NCI-H128 (cell line): Measurements from ENCODE around the gene GPANK1.
A peak's percentile ranks its signal among the peaks of the same experiment; 100 is the strongest.
"Not testable (repeated sequence)": the region's sequence is repeated elsewhere in the genome, so short reads cannot be mapped to it uniquely, and the experiment has no call there.

Experiments
- DNase-seq: peaks from one replicate; lab custom pipeline; 2025; ENCODE audit not compliant: unreplicated experiment; lab: John Stamatoyannopoulos, UW

The GPANK1 gene

DNA sequence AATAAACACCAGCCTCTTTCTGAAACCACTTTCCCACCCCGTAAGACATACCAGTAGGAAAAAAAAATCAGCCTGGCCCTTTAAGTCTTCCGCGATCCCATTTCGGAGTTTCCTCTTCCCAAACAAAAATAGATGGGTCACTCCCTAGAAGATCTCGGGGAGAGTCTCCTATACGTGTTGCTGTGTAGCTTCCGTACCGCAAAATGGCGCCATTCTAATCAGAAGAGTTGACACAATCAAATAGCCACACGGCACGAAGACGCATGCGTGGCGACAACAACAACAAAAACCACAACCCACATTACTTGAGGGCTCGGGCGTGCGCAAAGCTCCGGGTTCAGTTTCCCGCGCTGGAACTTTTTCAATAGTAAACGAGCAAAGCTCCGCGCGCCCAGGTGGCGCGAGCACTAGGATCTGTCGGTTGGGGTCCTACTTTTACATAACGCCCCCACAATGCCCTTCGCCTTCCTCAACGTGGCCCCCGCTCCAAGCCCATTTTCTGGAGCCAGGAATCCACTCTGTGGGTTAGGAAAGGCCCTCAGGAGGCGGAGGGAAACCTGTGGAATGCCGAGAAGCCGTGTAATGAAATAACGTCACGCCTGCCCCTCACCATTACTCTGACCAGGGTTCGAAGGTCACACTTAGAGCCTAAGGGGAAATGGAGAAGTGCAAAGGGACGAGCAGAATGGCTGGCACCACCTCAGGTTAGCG, at the start of gene GPANK1:
Gene GPANK1, minus strand, starts transcription at position 208 of the 711 bp plus-strand sequence. CDS start 519 bp downstream, outside the sequence.
- DNase-seq: peak; percentile 81

DNA sequence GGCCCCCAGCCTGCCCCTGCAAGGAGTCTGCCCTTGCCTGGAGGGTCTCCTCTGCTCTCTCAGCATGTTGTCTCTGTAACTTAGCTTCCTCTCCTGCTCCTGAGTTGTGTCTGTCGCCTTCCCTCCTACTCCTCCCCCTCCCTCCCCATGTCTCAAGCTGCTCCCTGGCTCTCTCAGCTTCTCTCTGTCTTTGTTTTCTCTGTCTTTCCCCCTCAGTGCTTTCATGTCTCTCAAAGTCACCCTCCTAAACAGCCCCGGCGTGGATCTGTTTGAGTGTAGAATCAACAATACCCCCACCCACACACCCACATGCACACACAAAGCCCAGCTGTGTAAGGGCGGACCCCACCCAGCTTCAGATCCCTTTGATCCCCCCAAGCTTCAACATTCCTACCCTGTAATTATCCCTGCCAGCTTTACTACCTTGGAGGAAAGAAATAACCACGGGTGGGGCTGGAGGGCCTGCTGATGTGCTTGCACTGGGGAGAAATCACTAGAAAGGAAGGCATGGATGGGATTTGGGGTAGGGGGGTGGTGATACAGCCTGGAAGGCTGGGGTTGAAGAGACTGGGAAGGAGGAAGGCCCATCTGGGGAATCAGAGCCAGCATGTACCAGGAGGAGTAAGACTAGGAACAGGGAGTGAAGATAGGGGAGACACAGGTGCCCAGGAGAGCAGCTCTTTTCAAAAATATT, 49.3 kb upstream of the GPANK1 start:
- no peak for DNase-seq

DNA sequence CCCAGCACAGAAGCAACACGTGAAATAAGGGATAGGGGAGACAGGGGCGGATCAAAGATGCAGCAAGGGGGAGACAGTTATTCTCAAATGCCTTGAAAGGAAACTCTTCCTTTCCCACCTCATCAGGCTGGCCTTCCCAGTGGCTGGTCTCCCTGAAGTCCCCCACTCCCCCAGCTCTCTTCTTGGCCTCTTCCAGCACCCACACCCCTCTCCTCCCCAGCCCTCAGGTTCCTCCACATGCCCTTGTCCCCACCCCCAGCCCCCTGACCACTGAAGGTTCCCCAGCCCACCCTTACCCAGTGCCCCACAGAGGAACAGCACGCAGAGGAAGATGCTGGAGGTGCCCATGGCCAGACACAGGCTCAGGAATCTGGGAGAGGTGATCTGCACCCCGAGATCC, 48.7 kb upstream of the GPANK1 start:
- DNase-seq: no peak

DNA sequence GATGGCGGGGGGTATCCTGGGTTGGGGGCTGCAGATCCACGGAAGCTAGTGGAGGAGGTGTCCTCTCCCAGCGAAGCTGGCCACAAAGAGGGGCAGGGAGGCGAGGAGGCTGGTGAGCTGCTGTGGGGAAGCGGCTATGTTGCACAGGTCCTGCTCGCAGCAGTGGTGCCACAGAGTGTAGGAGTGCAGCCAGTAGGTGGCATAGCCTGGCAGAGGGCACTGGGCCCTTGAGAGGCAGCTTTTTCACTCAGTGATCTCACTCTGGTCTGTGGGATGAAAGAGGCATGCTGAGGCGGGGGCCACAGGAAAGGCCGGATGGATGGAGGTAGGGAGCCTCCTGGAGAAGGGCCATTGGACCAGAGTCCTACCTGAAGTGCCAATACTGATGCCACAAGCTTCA, 47.5 kb upstream of the GPANK1 start:
- DNase-seq: no peak

DNA sequence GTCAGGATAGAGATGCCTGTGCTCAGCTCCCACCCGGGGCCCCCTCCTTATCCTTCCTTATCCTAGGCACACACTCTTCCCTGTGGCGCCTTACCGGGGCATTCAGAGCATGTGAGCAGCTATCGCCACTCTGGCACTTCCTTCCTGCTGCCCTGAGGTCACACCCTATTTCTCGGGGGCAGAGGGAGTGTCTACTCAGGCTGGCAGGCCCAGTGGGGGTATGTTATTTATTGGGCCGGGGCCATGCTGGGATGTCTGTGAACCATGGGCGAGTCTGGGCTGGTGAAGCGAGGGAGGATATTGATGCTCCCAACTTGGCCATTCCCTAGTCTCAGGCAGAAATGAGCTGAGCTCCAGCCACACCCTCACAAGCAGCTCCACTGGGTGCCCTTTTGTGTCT, 46.4 kb upstream of the GPANK1 start:
- no peak for DNase-seq

DNA sequence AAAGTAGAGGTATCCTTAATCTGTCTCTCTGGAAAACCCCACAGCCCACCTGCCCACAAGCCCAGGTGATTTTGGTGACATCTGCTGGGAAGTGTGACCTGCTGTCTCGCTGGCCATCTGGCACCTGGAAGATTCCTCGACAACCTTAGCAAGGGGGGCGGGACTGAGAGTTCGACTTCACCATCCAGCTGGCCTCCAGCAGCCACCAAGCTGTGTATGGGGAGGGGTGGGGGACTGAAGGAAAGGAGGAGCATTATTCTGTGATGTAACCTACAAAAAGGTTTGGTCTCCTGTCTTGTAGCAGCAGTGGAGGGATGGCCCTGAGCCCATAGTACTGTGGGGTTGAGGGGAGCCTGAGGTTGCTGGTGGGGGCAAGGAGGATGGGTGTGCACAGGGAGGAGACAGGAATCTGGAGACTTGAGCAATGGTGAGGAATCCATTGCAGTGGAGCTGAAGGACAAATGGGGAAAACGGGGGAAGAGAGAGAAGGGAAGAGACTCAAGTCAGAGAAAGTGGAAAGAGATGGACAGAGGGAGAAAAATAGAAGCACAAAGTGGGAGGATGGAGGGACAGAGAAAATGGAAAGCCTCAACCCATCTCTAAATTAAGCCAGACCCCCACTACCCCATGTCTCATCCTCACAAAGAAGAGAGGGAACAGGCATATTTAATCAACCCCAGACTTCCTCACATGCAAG, 45.9 kb upstream of the GPANK1 start:
- no peak for DNase-seq

DNA sequence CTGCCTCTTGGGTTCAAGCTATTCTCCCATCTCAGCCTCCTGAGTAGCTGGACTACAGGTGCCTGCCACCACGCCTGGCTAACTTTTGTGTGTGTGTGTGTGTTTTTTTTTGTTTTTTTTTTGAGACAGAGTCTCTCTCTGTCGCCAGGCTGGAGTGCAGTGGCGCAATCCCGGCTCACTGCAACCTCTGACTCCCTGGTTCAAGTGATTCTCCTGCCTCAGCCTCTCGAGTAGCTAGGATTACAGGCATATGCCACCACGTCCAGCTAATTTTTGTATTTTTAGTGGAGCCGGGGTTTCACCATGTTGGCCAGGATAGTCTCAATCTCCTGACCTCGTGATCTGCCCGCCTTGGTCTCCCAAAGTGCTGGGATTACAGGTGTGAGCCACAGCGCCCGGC, 44.4 kb upstream of the GPANK1 start:
- not testable (repeated sequence) for DNase-seq

DNA sequence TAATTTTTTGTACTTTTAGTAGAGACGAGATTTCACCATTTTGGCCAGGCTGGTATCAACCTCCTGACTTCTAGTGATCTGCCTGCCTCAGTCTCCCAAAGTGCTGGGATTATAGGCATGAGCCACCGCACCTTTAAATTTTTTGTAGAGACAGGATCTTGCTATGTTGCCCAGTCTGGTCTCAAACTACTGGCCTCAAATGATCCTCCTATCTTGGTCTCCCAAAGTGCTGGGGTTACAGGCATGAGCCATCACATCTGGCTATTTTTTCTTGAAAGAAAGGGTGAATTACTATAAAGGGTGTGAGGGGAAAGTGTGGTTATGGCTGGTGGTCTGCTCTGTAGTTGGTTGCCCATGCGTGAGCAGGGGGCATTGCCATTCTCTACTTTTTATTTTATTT, 43.4 kb upstream of the GPANK1 start:
- no peak for DNase-seq

DNA sequence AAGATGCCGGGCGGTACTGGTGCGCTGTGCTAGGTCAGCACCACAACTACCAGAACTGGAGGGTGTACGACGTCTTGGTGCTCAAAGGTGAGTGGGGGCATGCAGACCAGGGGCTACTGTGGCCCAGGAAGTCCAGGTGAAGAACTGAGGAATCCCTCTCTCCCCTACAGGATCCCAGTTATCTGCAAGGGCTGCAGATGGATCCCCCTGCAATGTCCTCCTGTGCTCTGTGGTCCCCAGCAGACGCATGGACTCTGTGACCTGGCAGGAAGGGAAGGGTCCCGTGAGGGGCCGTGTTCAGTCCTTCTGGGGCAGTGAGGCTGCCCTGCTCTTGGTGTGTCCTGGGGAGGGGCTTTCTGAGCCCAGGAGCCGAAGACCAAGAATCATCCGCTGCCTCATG, 42.9 kb upstream of the GPANK1 start:
- no peak for DNase-seq

DNA sequence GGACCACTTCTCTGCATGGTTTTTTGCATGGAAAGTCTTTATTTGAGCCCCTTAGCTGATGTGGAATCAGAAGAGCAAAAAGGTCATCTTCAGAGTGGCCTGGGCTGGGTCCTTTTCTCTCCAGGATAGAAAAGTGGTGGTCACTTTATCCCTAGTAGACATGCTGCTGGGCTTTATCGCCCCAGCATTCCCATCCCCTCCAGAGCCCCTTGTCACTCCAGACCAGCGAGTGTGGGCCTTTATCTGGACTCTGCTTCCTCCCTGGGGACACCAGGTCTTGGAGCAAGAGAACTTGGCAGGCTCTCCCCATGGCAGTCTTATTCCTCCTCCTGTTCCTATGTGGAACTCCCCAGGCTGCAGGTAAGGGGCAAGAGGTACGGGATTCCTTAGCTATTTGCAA, 41.8 kb upstream of the GPANK1 start, which contains the start of gene LY6G6F:
Gene LY6G6F, plus strand, starts transcription at position 268 of the 400 bp plus-strand sequence. Its CDS starts 41 bp downstream, at position 309.
- DNase-seq: no peak

DNA sequence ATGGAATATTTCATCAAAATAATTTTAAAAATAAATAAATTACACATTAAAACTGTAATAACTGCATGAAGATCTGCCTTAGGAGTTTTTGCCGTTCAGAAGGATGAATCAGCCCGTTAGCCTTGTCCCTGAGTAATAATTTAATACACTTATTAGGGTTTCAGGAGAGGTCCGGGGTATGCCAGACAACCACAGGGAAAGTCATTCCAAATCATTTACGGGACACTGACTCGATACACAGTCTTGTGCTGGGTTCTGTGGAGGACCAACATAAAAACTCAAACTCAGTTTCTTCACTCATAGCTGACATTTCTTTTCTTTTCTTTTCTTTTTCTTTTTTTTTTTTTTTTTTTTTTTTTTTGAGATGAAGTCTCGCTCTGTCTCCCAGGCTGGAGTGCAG, 41.1 kb upstream of the GPANK1 start:
- DNase-seq: no peak

DNA sequence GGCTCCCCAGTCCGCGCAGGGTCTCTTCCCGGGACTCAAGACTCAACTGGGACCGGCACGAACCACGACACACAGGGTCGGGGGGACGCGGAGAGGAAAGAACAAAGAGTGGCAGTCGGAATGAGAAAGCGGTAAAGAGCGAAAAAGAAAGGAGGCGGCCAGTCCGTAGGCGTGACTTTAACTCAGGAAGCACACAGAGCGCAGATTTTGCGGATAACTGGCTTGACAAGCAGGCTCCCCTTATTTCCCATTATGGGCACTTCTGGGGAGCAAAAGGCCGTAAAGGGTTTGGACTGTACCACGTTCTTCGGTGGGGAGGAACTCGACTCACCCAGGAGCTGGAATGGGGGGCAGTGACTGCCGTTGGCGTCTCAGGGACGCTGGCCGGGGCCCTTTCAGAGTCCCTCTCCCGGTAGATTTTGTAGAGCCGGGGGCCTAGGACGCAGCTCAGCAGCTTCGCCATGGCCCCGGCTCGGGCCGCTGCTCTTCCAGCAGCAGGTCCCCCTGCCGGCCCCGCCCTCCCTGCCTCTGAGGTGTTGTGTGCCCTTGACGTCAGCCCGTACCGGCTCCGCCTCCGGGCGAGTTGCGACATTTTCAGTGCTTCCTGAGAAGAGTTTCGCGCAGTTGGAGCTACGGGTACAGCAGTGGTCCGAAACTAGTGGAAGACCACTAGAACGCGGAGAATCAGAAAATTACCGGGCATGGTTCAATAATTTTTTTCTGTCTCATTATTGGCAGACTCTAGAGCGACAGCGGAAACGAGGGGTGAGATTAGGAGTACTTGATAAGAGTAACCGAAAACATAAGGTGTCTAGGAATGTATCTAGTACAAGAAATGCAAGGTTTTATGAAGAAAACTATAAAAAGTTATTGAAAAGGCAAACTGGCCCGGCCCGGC, 38.3 kb upstream of the GPANK1 start, which contains the start of gene ABHD16A:
Gene ABHD16A, minus strand, starts transcription at position 506 of the 898 bp plus-strand sequence. Its CDS starts 43 bp downstream, at position 463.
- peak; percentile 89 for DNase-seq

DNA sequence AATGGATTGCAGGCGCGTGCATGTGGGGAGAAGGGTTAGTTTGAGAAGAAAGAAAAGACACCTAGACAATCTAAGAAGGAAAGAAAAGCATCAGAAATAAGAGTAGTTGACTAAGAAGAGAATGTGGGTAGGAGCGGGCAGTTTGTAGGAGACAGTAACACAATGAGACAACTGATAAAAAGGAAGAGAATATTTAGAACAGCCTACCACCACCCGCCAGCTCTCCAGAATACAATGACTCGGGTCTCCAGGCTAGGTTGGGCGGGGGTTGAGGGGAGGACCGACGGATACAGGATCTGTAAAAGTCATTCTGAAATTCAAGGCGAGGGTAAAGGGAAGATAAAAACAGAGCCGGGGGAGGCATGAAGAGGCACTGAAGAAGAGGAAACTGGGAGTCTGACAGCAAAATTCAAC, 37.6 kb upstream of the GPANK1 start:
- DNase-seq: no peak

DNA sequence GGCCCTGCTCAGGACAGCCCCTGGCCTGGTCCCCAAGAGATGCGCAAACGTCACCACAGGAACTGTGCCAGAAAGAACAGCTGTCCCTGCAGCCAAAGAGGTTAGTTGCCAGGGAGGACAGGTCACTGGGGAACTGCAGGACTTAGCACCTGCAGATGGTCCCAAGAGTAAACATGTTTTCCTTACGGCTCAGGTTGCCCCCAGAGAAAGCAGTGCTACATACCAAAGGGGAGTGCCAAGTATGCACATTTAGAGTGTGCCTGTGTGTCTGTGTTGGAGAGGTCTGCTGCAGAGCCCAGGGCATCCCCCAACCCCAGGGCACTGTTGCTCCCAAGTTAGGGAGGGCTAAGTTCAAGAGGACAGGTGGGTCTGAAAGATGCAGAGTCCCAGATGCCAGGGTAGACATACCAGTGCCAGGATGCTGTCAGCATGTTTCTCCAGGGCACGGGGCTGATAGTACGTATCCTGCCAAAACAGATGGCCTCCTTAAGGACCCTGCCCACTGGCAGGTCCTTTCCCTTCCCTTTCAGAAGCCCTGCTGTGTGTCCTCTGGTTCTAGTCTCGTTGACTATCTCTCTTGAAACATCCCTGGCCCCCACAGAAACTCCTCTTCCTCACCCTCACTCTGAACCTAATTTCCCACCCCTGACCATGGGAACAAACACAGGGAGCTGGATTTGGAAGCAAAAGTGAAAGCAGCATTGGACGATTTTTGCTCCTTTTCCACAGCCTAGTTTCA, 37.0 kb upstream of the GPANK1 start:
- DNase-seq: no peak

DNA sequence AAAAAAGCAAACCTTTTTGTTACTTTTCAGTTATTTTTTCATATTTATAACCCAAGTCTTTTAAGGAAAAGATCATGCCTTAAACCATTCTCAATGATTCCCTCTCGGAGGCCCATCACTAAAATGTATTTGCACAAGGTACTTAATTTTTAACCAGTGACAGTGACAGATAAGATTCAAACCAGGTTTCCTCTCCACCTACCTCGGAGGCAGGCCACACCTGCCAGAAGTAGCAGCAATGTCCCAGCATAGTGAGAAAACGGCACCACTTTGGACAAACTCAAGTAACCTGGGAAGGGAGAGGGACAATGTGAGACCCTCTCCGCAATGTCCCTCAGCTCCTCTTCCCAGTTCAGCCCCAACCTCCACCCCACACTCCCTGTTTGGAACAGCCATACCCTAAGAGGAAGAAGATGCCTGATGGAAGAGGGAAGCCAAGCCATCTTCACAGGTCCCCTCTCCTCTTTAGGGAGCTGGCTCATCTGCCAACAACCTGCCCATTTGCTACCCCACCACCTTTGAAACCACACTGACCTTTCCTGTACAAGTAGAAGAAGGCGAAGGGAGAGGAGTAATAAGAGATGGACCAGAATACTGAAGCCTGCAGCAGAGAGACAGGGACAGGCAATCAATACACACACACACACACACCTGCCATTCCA, 36.1 kb upstream of the GPANK1 start:
- no peak for DNase-seq

DNA sequence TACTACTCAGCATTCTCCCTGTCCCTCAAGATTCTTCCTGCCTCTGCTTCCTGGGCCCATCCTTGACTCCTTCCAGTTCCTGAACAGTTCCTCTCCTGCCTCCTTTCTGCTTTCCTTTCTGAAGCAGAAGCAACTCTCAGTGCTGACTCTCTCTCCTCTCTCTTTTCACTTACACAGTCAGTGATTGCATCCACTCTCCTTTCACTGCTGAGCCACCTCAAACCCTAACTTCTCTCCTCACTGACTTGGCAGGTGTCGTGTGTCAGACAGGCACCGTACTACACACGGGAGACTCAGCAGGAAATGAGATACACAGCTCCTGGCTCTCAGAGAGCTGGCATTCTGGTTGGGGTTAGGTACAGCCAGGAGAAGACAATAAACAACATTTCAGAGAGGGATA, 32.8 kb upstream of the GPANK1 start:
- DNase-seq: no peak

DNA sequence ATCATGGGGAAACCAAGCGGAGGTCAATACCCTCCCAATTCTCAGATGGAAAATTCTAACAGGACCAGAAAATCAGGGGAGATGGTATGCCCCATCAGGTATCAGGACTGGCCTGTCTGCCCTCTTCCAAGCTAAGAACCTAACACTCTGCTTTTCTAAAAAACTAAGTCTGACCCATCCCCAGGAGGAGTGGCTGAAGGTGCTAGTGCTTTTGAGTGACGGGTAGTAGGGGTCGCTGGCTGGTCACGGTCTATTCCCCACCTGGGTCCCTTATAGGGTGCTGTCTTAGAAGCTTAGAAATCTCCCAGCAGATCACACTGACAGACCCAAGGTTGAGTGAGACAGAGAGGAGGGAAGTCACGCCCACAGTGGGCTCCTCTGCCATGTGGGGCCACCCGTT, 28.7 kb upstream of the GPANK1 start:
- DNase-seq: no peak

DNA sequence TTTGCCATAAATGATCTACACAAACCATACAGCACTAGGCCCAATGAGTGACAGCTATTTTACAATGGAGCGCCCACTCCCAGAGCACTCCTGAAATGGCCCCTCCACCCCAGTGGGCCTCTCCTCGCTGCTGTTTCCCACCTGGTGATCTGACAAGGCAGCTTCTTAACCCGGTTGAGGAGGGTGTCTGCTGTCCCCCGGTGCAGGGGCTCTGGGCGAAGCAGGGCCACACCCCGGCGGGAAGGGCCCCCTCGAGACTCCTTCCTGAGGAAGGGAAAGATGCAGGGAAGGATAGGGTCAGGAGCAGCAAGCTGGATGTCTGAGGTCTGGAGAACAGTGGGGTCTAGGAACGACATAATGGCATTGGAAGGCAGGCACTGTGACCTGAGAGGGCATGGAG, 28.1 kb upstream of the GPANK1 start:
- no peak for DNase-seq

DNA sequence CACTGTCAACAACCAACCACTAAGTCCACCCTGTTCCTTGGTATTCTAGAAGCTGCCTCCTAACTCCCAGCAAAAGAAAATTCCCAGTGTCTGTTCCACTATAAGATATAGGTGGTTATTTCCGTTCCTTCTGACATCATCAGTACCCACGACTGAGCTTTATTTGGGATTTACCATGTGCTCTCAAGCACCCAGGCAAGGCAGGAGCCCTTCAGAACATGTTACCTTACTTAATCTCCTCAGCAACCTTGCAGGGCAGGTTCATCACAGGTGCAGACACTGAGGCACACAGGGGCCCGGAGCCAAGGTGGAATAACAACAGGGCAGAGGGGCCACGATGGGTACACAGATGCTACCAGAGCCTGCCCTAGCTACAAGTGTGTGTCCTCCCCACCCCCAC, 27.6 kb upstream of the GPANK1 start:
- no peak for DNase-seq
